Progenitor cell of endocrine pancreas (in vitro differentiated cells): ENCODE results near the gene MORN2. TPM values are rescaled to one million over a fixed set of nuclear protein-coding genes. Genes with fewer than 3 reads are reported as not detected.

Experiments
- DNase-seq: peaks from one replicate; pipeline ENCODE4 v3.0.0; 2021; ENCODE audit warnings: low spot score; ENCODE audit not compliant: unreplicated experiment
- H3K27ac Mint-ChIP-seq: 2 replicates; pipeline ENCODE4 v1.8.0; 2021; ENCODE audit warnings: mild to moderate bottlenecking, moderate library complexity, mixed read lengths
- H3K27me3 Mint-ChIP-seq: 2 replicates; pipeline ENCODE4 v1.8.0; 2021; ENCODE audit warnings: mixed read lengths
- H3K36me3 Mint-ChIP-seq: 2 replicates; pipeline ENCODE4 v1.8.0; 2022; ENCODE audit warnings: mixed read lengths; ENCODE audit not compliant: insufficient read depth
- H3K4me1 Mint-ChIP-seq: 2 replicates; pipeline ENCODE4 v1.8.0; 2021; ENCODE audit warnings: low read depth, mixed read lengths
- H3K4me3 Mint-ChIP-seq: 2 replicates; pipeline ENCODE4 v1.8.0; 2021; ENCODE audit warnings: low read depth, mild to moderate bottlenecking, moderate library complexity, mixed read lengths
- H3K9me3 Mint-ChIP-seq: 2 replicates; pipeline ENCODE4 v1.8.0; 2021; ENCODE audit warnings: low read depth, mixed read lengths
- total RNA-seq: library from RNA; stranded (reverse); gene quantifications from 2 replicates; pipeline ENCODE4 v1.2.1, GENCODE V29; 2021
- TF ChIP-seq, protein P1 (sequence below): fragments of 200-600 bp; sonication (generic); IDR thresholded peaks from one replicate; pipeline ENCODE4 v1.5.0; 2021; ENCODE audit warnings: antibody characterized with exemption, mild to moderate bottlenecking; ENCODE audit not compliant: unreplicated experiment

MORN2 gene
- total RNA-seq, 1 donor from 2014 or later, result 23.9 TPM

DNA sequence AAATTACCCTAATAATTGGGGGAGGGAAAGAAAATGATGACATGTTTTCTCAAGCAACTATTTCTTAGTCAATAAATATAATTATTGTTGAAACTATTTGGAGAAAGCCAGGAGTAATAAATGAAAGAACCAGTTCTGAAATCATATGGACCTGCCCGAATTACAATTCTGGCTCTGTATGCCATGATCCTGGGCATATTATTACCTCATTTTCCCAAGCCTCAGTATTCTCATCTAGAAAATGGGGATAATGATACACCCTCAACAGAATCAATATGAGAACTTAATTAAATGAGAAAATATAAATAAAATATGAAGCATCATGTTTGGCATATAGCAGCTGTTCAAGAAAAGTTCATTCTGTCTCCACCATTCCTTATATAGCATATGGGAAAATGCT lies 36.8 kb downstream of the MORN2 start:
- H3K4me3 Mint-ChIP-seq, result no peak overlapping the region
- TF ChIP-seq, protein P1, sequence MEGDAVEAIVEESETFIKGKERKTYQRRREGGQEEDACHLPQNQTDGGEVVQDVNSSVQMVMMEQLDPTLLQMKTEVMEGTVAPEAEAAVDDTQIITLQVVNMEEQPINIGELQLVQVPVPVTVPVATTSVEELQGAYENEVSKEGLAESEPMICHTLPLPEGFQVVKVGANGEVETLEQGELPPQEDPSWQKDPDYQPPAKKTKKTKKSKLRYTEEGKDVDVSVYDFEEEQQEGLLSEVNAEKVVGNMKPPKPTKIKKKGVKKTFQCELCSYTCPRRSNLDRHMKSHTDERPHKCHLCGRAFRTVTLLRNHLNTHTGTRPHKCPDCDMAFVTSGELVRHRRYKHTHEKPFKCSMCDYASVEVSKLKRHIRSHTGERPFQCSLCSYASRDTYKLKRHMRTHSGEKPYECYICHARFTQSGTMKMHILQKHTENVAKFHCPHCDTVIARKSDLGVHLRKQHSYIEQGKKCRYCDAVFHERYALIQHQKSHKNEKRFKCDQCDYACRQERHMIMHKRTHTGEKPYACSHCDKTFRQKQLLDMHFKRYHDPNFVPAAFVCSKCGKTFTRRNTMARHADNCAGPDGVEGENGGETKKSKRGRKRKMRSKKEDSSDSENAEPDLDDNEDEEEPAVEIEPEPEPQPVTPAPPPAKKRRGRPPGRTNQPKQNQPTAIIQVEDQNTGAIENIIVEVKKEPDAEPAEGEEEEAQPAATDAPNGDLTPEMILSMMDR, result no peak
- no peaks in the 10 kb centered on the region for H3K27me3 Mint-ChIP-seq
- no peak for DNase-seq
- no peaks in the 10 kb centered on the region for H3K9me3 Mint-ChIP-seq
- no peak overlapping the region for H3K27ac Mint-ChIP-seq
- H3K36me3 Mint-ChIP-seq, result no peaks in the 10 kb centered on the region
- no peaks in the 10 kb centered on the region for H3K4me1 Mint-ChIP-seq

DNA sequence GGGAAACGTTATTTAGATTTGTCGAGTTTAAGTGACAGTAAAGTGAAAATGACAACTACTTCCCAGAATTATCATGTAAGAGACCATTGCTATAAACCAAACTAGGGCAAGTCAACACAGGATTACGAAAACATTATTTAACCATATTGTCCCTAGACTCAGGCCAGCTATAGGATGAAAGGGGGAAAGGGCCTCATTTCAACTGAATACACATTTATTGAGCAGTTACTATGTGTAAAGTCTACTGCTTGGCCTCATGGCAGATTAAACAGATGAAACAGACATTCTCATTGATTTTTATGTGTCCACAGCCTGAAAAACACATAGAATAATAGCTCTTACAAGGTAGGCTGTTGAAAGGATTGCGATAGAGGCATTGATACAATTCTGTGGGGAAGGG lies 46.6 kb downstream of the MORN2 start:
- H3K27ac Mint-ChIP-seq, result no peak overlapping the region
- H3K4me3 Mint-ChIP-seq, result no peak overlapping the region
- H3K36me3 Mint-ChIP-seq, result no peaks in the 10 kb centered on the region
- peaks cover 8% of the 10 kb centered on the region for H3K27me3 Mint-ChIP-seq
- H3K9me3 Mint-ChIP-seq, result no peaks in the 10 kb centered on the region
- H3K4me1 Mint-ChIP-seq, result no peaks in the 10 kb centered on the region
- TF ChIP-seq, protein P1, result no peak
- DNase-seq, result no peak

DNA sequence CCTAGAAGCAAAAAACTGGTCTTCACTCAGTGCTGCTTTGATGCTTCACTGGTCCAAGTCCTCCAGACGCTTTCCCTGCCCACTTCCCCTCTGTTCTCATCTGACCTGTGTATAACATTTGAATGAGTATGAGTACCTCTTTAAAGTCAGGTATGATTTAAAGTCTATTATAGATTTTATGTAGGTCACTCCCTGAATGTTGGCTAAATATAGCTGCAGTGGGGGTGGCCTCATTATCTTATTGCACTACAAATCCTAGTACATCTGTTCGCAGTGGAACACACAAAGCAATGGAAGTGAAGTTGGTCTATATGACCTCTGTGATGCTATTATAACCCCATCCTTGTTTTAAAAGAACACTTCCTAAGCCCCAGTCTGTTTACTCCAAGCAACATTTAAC lies 47.1 kb downstream of the MORN2 start:
- Mint-ChIP-seq H3K27ac (no peak overlapping the region), H3K27me3 (peaks cover 8% of the 10 kb centered on the region), H3K9me3 (no peaks in the 10 kb centered on the region), H3K4me1 (no peaks in the 10 kb centered on the region), H3K36me3 (no peaks in the 10 kb centered on the region), H3K4me3 (no peak overlapping the region)
- TF ChIP-seq, protein P1, result no peak
- no peak for DNase-seq

DNA sequence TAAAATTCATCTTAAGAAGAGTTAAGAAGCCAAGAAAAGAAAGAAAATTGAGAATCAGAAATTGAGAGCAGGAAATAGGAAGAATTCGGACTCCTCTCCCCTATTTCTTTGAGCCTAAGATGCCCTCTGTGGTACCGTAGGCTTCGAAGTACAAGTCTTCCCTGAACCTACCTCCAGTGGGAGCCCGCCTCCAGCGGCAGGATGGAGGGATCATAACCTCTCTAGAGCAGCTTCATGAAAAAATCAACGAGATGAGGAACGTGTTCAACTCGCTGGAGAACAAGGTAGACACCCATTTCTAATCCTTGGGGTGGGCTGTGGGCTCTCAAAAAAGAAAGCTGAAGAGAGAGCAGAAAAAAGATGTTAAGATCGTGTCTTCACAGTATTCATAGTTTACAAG lies 50.2 kb downstream of the MORN2 start:
- Mint-ChIP-seq H3K36me3 (no peaks in the 10 kb centered on the region), H3K27ac (no peak overlapping the region), H3K4me3 (no peak overlapping the region), H3K9me3 (no peaks in the 10 kb centered on the region), H3K4me1 (no peaks in the 10 kb centered on the region), H3K27me3 (peaks cover 8% of the 10 kb centered on the region)
- no peak for DNase-seq
- TF ChIP-seq, protein P1, result peak; percentile 18

DNA sequence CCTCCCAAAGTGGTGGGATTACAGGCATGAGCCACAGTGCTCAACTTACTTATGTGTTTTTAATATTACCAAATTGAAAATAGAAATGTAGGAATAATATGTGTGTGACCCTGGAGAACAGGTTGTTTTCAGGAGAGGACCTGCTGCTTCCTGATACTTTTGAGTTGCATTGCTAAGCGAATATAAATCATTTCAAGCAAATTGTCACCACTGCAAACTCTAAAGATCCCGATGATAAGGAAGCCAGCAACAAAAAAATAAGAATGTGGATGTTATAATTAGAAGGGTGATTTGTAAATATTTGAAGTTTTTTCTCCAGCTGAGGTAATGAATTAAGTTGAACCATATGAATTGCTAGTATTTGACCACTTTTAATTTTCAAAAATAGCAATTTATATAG lies 54.8 kb downstream of the MORN2 start:
- no peaks in the 10 kb centered on the region for H3K9me3 Mint-ChIP-seq
- TF ChIP-seq, protein P1, result no peak
- H3K27ac Mint-ChIP-seq, result no peak overlapping the region

More for the DNA sequence above, 54.8 kb downstream of the MORN2 start:
- DNase-seq, result no peak
- Mint-ChIP-seq H3K36me3 (no peaks in the 10 kb centered on the region), H3K4me1 (no peaks in the 10 kb centered on the region), H3K27me3 (peaks cover 8% of the 10 kb centered on the region), H3K4me3 (no peak overlapping the region)

Other genes starting within 250 kb of the MORN2 start
- gene GALM, start 209.9 kb upstream of the MORN2 start, total RNA-seq, result 40.2 and 46.3 TPM in 2 replicates
- gene SRSF7, start 124.6 kb upstream of the MORN2 start, total RNA-seq, result 258 TPM in 2 replicates
- 16.3 and 17.5 TPM in 2 replicates for gene GEMIN6, start 97.8 kb upstream of the MORN2 start, total RNA-seq
- gene DHX57, start within 50 bp of the MORN2 start, total RNA-seq, result 30.4 and 36.0 TPM in 2 replicates
- gene ARHGEF33, start 13.9 kb downstream of the MORN2 start, total RNA-seq, result 1.4 and 1.7 TPM in 2 replicates
- 68.3 and 77.0 TPM in 2 replicates for gene SOS1, start 245.1 kb downstream of the MORN2 start, total RNA-seq